HG03064 (cell line): ENCODE measurements around the gene PRPF38A.

ENCODE experiments used
- ATAC-seq: cut with Tn5 transposase; IDR thresholded peaks from one replicate; pipeline ENCODE4 v1.9.1; 2021; ENCODE audit warnings: low read depth; ENCODE audit not compliant: unreplicated experiment

Gene PRPF38A

GRCh38 chr1:52455686-52456085 lies 51.3 kb downstream of the PRPF38A start:
- no peak for ATAC-seq

- ATAC-seq, result no peak
These were observed 56.3 kb downstream of the PRPF38A start for GRCh38 chr1:52460694-52461093.

DNA sequence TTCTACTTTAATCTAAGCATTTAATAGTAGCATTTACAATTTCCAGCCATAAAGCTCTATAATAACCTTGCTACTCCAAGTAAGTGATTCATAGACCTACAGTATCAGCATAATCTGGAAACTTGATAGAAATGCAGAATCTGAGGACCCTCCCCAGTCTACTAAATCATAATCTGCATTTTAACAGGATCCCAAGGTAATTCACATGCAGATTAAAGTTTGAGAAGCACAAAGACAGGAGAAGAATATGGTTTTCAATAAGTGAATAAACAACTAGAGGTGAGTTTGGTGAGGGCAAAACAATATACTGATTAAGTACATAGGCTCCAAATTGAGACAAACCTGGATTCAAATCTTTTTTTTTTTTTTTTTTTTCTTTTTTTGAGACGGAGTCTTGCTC lies 57.4 kb downstream of the PRPF38A start:
- ATAC-seq, result no peak

DNA sequence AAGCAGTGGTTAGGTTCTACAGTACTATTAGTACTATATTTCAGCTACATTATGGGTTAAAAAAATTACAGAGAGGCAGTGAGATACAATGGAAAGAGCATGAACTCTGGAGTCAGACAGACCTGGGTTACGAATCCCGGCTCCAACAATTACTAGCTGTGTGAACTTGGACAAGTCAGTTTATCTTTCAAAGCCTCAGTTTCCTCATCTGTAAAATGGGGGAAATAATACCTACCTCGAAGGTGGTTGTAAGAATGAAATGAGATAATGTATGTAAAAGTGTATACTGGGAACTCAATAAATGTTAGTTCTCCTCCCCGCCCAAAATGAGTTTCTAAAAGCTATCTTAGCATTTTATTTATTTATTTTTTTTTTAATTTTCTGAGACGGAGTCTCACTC lies 59.5 kb downstream of the PRPF38A start:
- no peak for ATAC-seq

DNA sequence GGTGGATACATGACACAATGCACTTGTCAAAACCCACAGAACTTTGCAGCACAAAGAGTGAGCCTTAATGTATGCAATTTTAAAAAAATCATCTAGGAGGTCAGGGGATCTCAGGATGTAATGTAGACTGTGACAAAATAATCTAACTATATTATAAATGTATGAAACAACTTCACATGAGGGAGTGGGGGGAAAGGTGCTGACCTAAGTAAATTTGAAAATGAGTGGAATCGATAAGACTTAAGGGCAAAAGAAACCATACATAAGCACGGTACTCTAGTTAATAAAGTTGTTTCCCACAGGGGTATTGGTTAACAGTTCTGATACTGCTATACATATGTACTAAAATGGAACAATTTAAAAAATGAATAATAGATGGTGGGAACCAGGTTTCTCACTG lies 64.7 kb downstream of the PRPF38A start:
- ATAC-seq, result no peak
